Stimulated activated CD4-positive, alpha-beta T cell treated with anti-CD3 and anti-CD28 coated beads, Interleukin-12 subunit alpha, Interleukin-12 subunit beta, amount 100 ng/mL, for 24 hours (primary cell): Measurements from ENCODE around the gene TSR1.

Source experiments
- DNase-seq, 2 experiments: peaks; one replicate each; pipeline ENCODE4 v3.0.0-alpha.2; 2020; ENCODE audit warnings: low read depth in 2 of 2

TSR1 gene

DNA sequence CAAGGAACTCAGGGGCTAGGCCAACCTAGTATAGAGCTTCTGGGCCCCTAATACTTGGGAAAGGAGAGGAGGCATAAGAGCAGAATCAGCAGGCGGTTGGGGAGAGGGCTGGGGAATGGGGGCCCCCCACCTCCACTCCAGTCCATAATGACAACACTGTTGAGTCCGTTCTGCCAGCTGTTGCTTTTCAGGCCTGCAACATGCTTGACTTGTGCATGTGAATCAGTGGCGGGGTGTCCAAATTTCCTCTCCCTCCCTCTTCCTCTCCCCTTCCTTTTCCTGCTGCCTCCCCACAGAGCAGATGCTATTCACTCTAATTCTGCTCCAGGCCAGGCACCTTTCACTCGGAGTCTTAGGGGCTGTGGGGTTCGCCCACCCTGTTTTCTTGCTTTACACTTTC is 32.8 kb upstream of the TSR1 start:
- DNase-seq: no peak

DNA sequence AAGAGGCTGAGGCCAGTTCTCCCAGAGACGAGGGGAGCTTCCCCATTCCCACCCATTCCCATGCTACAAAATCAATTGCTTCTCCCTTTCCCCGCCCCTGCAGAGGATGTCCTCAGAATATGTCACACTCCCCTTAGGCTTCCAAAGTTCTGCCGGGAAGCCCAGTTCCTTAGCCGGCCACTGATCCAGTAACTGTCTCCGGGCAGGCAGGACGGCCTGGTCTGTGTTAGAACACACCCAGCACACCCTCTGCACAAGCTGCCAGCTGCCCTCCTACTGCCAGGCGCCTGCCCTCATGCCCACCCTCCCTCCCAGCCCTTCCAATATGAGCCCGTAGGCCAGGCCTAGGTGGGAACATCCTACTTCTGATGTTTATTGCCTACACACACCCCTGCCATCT is 32.1 kb upstream of the TSR1 start:
- DNase-seq: no peak

DNA sequence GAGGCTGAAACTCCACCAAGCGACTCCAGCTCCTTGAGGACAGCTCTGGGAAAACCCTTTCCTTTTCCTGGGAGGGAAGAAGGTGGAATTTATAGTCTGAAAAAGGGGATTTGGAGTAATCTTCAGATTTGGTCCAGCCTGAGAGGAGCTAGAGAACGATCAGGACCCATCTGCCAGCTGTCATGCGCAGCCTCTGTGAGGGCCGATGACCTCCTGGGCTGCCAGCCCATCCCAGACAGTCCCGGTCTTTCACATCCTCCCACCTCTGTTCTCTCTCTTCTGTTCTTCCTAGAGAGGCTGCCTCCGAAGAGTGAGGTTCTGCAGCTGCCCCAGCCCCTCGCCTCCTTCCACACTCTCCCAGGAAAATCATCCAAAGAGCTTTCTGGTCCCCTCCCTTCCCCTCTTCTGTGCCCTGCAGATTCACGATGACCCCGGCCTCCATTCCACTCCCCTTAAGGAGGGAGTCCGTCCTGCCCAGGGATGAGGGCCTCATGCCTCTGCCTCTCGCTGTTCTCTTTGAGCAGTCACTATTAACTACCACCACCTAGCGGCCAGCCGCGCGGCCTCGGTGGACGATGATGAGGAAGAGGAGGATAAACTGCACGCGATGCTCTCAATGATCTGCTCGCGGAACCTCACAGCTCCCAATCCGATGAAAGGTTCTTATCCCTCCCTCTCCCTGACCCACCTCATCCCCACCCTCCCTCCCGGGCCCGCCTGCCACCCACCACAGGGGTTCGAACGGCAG is 30.7 kb upstream of the TSR1 start:
- no peak for DNase-seq

DNA sequence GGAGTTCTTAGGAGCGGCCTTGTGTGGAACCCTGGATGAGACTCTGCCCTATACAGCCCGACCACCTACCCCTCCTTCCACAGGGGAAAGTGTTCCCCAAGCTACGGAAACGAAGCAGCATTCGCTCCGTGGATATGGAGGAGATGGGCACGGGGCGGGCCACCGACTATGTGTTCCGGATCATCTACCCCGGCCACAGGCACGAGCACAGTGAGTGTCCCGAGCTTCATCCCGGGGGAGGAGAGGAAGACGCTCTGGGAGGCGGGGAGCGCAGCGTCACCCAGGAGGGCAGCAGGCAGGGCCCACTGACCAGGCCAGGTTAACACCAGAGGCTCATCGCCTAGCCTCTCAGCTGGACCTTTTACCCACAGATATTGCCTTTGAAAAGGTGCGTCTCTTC is 28.9 kb upstream of the TSR1 start:
- no peak for DNase-seq

DNA sequence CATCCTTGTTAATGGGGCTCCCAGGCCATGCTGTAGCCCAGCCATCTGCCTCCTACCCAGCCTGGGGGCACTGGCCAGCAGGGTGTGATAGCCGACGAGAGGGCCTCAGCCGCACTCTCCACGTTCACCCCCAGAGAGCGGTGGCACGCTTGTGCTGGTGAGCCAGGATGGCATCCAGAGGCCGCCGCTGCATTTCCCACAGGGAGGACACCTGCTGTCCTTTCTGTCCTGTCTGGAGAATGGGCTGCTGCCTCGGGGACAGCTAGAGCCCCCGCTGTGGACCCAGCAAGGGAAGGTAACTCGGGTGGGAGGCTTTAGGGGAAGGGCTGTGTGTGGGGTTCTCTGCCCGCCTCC is 28.5 kb upstream of the TSR1 start:
- DNase-seq: no peak

DNA sequence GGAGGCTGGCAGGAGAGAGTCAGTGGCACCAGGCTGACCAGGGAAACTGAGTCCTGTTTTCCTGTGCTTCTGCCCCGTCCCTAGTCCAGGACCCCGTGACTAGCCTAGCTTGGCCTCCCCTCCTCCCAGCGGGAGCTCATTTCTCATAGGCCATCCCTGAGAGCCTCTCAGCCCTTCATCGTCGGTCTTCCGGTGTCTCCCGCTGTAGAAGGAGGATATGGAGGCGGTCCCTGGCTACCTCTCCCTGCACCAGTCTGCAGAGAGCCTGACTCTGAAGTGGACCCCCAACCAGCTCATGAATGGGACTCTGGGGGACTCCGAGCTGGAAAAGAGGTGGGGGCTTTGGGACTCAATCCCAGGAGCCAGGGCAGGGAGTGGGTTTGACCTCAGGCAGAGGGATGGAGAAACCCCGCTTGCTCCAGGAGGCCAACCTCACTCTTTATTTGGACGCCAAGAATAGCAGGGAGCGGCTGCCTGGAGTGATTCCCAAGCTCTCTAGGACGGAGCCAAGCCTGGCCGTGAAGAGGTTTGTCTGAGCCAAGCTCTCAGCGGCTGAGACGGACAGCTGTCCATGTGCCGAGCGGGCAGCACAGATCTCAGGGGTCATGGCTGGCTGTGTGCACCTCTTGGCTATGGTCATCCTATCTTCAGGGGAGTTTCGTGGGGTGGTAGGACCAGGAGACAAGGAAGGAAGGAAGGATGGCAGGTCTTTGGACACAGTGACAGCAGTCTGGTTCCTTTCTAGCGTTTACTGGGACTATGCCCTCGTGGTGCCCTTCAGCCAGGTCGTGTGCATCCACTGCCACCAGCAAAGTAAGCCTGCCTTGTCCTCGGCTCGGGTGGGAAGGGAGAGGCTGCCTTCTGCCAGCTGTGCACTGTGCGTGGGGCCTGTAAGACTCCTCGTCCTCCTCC is 27.9 kb upstream of the TSR1 start:
- no peak for DNase-seq

DNA sequence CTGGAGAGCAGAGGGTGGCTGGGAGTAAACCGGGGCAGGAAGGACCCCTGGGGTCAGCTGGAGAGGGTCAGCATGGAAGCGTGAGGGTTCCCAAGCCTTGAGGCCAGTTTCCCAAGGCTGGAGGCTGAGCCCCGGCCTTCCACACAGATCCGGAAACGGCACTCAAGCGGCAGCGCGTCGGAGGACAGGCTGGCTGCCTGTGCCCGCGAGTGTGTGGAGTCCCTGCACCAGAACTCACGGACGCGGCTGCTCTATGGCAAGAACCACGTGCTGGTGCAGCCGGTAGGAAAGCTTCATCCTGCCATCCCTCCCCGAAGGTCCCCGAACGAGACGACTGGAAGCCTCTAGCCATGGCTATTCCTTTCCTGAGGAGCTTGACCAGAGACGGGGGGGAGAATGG is 27.1 kb upstream of the TSR1 start:
- DNase-seq: no peak

DNA sequence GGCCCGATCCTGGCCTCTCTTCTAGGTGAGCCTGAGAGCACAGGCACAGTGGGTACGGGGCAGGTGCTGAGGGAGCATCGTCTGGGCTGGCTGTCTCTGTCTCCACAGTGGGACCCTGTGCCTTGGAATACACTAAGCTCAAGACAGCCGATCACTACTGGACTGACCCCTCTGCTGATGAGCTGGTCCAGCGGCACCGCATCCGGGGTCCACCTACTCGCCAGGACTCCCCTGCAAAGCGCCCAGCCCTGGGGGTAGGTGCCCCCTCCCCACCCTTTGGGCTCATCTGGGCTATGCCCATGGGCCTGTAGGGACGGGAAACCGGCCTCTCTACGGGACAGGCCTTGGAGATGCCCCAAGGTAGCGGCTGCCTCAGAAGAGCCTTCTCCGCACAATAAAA is 26.6 kb upstream of the TSR1 start:
- no peak for DNase-seq

DNA sequence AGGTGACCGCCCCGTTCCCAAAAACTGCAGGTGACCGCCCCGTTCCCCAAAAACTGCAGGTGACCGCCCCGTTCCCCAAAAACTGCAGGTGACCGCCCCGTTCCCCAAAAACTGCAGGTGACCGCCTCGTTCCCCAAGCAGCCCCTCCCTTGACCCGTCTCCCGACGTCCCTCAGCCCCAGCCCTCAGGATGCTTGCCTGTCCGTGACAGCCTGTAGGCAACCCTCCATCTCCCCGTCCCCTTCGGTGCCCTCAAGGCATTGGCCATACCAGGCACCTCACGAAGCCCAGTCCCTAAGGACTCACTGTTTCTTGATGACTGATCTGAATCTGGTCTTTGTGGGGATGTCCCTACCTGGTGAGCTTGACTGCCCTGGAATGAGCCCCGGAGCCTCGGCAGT is 26.2 kb upstream of the TSR1 start:
- no peak for DNase-seq

DNA sequence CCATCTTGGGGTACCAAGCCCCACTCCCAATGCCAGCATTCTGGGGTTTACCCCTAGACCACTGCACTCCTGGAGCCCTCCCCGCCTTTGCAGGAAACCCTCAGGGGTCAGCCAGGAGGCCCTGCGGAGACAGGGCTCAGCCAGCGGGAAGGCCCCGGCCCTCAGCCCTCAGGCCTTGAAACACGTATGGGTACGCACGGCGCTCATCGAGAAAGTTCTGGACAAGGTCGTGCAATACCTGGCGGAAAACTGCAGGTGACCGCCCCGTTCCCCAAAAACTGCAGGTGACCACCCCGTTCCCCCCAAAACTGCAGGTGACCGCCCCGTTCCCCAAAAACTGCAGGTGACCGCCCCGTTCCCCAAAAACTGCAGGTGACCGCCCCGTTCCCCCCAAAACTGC is 25.8 kb upstream of the TSR1 start:
- no peak for DNase-seq

DNA sequence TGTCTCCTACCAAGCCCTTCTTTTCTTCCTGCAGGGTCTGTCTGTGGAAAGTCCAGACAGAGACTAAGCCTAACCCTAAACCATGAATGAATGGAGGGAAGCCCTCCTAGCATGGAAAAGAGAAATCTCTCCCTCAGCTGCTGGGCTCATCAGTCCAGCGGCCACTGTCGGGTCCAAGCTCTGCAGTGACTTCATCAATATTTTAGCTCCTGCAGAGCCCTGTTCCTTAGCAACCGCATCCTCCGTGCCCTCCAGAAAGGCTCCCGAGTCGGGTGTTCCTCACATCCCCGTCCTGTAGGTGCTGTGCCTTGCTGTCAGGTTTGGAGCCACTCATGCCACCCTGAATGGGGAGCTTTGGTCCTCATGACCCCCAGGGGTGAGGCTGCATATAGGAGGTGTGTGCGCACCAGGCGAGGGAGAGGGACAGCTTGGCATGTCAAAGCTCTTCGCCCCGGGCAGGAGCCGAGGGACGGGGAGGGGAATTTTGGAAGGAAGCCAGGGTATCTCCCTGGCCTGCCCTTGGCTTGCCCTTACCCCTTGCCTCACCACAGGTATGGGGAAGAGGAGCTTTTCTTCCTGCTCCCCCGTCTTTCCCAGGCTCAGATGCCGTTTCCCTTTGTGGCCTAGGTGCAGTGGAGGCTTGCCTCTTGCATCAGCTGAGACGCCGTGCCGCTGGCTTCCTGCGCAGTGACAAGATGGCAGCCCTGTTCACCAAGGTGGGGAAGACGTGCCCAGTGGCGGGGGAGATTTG is 24.9 kb upstream of the TSR1 start:
- no peak for DNase-seq

DNA sequence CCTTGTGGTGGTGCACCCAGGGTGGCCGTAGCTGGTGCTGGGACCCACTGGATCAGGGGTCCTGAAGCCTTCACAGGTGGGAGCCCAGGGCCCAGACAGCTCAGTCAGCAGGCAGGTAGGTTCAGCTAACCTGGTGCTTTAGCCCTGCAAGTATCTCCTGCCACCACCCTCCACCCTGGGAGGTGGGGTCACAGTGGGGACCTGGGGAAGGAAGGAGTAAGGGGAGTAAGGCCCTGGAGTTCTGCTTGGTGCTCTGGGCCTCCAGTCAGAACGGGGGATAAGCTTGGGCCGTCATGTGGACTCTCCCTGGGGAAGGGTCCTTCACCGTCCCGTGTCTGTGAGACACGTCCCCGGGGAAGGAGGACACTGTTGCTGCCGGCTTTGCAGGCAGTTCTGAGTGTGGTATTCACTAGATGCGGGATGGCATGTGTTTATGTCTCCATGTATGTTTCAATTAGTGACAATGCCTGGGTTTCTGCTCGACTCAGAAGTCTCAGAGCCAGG is 21.7 kb upstream of the TSR1 start:
- DNase-seq: no peak

DNA sequence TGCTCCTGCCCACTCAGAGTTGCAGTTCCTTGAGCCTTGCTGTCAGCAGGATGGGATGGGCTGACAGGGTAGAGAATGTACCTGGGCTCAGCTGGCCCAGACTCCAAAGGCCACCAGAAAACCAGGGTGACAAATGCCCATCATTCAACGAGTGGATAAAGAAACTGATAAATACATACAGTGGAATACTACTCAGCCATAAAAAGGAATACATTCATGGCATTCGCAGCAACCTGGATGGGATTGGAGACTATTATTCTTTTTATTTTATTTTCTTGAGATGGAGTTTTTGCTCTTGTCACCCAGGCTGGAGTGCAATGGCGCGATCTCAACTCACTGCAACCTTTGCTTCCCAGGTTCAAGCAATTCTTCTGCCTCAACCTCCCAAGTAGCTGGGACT is 21.0 kb upstream of the TSR1 start:
- DNase-seq: no peak

DNA sequence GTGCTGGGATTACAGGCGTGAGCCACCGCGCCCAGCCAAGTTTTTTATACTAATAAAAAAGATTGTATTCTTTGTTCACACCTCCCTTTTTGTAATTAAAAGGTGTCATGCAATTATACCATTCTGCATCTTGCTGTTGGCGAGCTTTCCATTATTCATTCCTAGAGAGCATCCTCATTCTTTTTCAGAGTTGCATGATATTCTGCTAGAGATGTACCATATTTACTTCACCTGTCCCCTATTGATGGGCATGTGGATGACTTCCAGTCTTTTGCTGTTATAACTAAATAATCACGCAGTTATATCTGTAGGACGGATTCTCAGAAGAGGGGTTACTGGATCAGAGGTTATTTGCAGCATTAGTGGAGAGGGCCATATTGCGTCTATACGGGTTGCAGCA is 18.1 kb upstream of the TSR1 start:
- no peak for DNase-seq

DNA sequence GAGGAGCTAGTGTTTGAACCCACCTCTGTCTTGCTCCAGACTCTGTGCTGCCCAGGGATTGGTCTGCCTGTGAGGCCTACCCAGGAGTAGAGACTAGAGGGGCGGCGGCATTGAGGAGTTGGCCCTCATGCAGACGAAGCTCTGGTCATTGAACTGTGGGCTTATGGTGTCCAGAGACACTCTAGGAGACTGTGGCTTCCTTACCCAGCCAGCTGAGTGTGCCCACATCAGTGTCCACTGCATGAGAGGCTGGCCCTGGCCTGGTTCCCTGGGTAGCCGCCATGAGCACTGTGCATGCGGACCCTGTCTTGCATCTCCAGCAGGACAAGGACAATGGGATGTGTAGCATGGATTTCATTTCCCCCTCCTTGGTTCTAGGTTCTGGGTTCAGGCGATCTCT is 15.0 kb upstream of the TSR1 start:
- no peak for DNase-seq

DNA sequence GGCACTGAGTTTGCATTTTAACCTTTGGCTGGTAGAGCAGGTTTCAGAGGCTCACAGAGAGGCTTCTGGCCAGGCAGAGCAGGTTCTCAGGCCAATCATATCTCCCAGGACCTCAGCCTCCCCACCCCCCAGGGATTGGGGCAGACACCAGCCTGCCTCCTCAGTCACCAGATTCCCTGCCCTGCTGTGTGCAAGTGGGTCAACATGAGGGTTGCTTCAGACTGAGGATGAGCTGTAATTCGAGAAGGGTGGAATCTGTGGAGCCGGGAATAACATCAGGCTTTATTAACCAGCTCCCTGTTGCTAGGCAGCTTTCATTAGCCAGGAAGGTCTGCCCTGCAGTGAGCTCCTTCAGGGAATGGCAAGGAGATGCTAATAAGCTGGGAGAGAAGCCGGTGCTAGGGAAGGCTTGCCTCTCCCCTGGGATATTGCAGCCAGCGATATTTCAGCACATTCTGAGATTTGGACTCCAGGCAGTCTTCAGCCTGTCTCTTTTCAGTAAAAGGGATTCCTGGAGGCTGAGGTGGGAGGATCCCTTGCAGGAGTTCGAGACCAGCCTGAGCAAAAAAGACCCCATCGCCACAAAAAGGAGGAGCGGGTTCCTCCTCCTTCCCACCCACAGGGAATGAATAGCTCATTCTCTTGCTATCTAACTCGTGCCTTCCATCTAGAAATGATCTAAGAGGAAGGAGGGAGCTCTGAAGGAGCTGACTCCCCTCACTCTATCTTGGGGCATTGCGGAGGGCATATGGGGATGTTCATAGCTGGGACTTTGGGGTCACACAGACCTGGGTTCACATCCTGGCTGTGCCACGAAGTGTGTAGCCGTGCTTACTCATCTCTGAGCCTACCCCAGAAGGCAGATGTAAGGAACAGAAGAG is 11.8 kb upstream of the TSR1 start:
- no peak for DNase-seq

DNA sequence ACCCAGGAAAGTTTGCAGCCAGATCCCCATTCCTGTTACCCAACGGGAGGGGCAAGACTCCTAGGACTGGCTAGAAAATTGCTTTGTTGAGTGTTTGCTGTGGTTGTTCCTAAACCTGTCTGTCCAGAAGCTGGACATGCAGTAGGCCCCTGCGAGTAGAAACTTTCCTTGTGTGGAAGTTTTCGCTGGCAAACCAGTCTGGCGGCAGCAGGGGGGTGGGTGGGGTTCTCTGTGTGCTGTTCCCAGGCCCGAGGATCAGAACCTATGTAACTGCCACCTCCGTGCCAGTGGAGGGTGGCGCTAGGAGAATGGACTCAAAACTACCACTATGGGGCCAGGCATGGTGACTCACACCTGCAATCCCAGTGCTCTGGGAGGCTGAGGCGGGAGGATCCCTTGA is 10.2 kb upstream of the TSR1 start:
- no peak for DNase-seq

DNA sequence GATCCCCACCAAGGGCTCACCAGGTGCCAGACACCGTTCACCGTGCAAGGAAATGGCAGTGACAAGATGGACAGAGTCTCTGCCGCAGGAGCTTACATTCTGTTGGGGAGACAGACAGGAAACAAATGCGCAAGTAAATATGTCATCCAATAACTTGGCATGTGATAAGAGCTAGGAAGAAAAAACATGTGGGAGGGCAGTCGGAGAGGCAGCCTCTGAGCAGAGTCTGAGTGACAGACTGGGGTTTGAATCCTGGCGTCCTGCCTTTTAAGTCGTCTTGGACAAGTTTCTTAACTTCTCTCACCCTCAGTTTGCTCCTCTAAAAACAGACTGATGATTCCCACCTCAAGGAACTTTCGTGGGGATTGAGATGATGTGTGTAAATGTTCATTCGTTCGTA is 8.3 kb upstream of the TSR1 start:
- DNase-seq: no peak

DNA sequence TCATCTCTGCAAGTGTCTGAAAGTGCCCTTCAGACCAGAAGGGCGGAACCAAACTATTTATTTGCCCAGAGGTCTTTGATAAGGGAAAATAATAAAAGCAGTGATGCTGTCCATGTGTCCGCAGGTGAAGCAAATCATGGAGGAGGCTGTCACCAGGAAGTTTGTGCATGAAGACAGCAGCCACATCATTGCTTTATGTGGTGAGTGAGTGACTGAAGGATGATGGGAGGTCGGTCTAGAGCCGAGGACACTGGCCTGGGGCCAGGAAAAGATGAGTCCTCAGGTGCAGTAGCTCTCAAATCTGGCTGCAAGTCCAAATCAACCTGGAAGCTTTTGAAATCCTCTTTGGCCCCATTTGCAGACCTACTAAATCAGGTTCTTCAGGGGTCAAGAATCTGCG is 7.2 kb upstream of the TSR1 start:
- DNase-seq: peak in 1 of 2 experiments; percentile 23

DNA sequence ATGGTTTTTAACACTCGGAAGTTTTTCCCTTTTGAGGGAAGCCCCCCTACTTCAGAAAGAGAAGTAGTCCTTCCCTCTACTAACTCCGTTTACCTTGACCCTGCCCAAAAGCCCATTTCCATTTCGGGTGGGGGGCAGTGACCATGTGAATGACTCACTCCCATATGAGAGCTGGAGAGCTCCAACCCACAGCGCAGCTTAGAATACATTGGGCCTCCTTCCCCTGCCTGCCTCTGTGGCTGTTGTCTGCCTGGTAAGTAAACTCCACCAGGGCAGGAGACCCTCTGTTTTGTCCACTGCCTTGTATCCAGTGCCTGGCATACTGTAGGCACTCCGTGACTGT is 2.0 kb upstream of the TSR1 start:
- DNase-seq: no peak

DNA sequence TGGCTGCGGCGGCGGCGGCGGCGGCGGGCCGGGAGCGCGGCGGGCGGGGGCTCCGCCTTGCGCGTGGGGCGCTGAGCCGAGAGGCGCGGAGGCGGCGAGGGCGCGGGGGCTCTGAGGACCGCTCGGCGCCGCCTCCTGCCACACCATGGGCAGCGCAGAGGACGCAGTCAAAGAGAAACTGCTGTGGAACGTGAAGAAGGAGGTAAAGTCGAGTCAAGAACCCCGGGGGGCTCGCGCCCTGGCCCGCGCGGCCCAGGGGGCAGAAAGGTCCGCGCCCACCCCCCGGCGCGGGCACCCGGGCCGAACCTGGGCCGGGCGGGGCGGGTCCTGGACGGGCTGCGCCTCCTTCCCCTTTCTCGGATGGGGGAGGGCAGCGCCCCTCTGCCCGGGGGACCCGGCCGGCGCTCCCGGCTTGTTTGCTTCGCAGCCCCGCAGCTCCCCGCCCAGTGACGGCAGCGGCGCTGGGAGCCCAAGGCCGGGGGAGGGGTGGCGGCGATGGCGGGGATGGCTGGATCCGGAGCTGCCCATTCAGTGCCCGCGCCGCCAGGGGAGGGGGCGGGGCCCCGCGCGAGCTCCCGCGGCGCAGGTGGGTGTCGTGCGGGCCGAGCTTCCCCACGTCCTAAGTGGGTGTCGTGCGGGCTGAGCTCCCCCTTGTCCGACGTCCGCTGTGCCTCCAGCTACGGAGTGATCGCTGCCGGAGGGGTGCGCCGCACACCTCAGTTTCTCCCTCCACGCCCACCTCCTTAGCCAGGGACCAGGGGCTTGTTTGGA is 1.5 kb upstream of the TSR1 start:
- peak; percentile 16 to 46 for DNase-seq
